Astrocyte (in vitro differentiated cells and primary cell): ENCODE measurements around the gene ENTHD1. TPM values are rescaled to one million over a fixed set of nuclear protein-coding genes. Genes with fewer than 3 reads are reported as not detected.

ENCODE experiments used
- DNase-seq: peaks from one replicate; pipeline ENCODE4 v3.0.0-alpha.2; 2010; ENCODE audit warnings: low read depth
- FAIRE-seq: peaks from 2 replicates; lab custom pipeline; 2011; peaks lifted over from hg19 to GRCh38; lab: Jason Lieb, UNC
- H2AFZ ChIP-seq: 2 replicates; pipeline ENCODE4 v1.6.0; 2012; ENCODE audit warnings: low read depth, low read length, inconsistent platforms
- H3K27ac ChIP-seq: 2 replicates; pipeline ENCODE4 v1.5.1; 2011; ENCODE audit warnings: low read depth, low read length, inconsistent platforms
- H3K27me3 ChIP-seq: 2 replicates; pipeline ENCODE4 v1.6.0; 2011; ENCODE audit warnings: low read length, inconsistent platforms; ENCODE audit not compliant: insufficient read depth
- H3K36me3 ChIP-seq: 2 replicates; pipeline ENCODE4 v1.5.1; 2011; ENCODE audit warnings: low read length, inconsistent platforms; ENCODE audit not compliant: insufficient read depth
- H3K4me1 ChIP-seq: 2 replicates; pipeline ENCODE4 v1.5.1; 2011; ENCODE audit warnings: low read length, inconsistent platforms; ENCODE audit not compliant: insufficient read depth
- H3K4me2 ChIP-seq: 2 replicates; pipeline ENCODE4 v1.6.0; 2012; ENCODE audit warnings: low read length, inconsistent platforms
- H3K4me3 ChIP-seq: 2 replicates; pipeline ENCODE4 v1.5.1; 2011; ENCODE audit warnings: low read depth, mild to moderate bottlenecking, low read length, inconsistent platforms; ENCODE audit not compliant: insufficient read depth
- H3K79me2 ChIP-seq: 2 replicates; pipeline ENCODE4 v1.6.0; 2012; ENCODE audit warnings: mild to moderate bottlenecking, low read length, inconsistent platforms; ENCODE audit not compliant: insufficient read depth
- H3K9ac ChIP-seq: 2 replicates; pipeline ENCODE4 v1.6.0; 2012; ENCODE audit warnings: mild to moderate bottlenecking, low read length, inconsistent platforms
- H3K9me3 ChIP-seq: 2 replicates; pipeline ENCODE4 v1.5.1; 2012; ENCODE audit warnings: low read depth, mild to moderate bottlenecking, low read length, inconsistent platforms; ENCODE audit not compliant: insufficient read depth
- H4K20me1 ChIP-seq: 2 replicates; pipeline ENCODE4 v1.6.0; 2012; ENCODE audit warnings: low read length, inconsistent platforms; ENCODE audit not compliant: insufficient read depth
- H3K27ac Mint-ChIP-seq: one replicate; pipeline ENCODE4 v1.8.0; 2021; ENCODE audit warnings: mild to moderate bottlenecking, mixed read lengths; ENCODE audit not compliant: unreplicated experiment
- H3K27me3 Mint-ChIP-seq: one replicate; pipeline ENCODE4 v1.8.0; 2021; ENCODE audit warnings: low read depth, mixed read lengths; ENCODE audit not compliant: unreplicated experiment
- H3K36me3 Mint-ChIP-seq: one replicate; pipeline ENCODE4 v1.8.0; 2021; ENCODE audit warnings: low read depth, mixed read lengths; ENCODE audit not compliant: unreplicated experiment
- H3K4me1 Mint-ChIP-seq: one replicate; pipeline ENCODE4 v1.8.0; 2021; ENCODE audit warnings: low read depth, mixed read lengths; ENCODE audit not compliant: unreplicated experiment
- H3K4me3 Mint-ChIP-seq: one replicate; pipeline ENCODE4 v1.8.0; 2021; ENCODE audit warnings: mild to moderate bottlenecking, moderate library complexity, mixed read lengths; ENCODE audit not compliant: unreplicated experiment
- H3K9me3 Mint-ChIP-seq: one replicate; pipeline ENCODE4 v1.8.0; 2021; ENCODE audit warnings: mild to moderate bottlenecking, mixed read lengths; ENCODE audit not compliant: unreplicated experiment
- CTCF ChIP-seq: IDR thresholded peaks from 2 replicates; pipeline ENCODE4 v1.5.1; 2011; ENCODE audit warnings: low read depth, mild to moderate bottlenecking, inconsistent platforms, low read length, moderate library complexity; ENCODE audit not compliant: insufficient read depth
- EZH2 ChIP-seq: IDR thresholded peaks from 2 replicates; pipeline ENCODE4 v1.6.1; 2012; ENCODE audit warnings: mild to moderate bottlenecking, low read length, inconsistent platforms; ENCODE audit not compliant: insufficient read depth
- total RNA-seq: library from RNA; stranded (reverse); gene quantifications from 2 replicates; pipeline ENCODE4 v1.2.1, GENCODE V29; 2021

Gene ENTHD1
- total RNA-seq, 1 donor from 2014 or later: not detected

- no peak overlapping the region for H2AFZ ChIP-seq
- Mint-ChIP-seq H3K9me3 (peaks cover 1% of the 10 kb centered on the region), H3K36me3 (no peaks in the 10 kb centered on the region), H3K27ac (no peak overlapping the region), H3K4me1 (no peaks in the 10 kb centered on the region), H3K27me3 (peaks cover 35% of the 10 kb centered on the region), H3K4me3 (no peak overlapping the region)
- H3K9me3 ChIP-seq: no peaks in the 10 kb centered on the region
- no peak overlapping the region for H3K27ac ChIP-seq
- no peaks in the 10 kb centered on the region for H3K4me1 ChIP-seq
- no peak overlapping the region for H3K4me2 ChIP-seq
- no peak overlapping the region for H3K9ac ChIP-seq
- DNase-seq (no peak), FAIRE-seq (no peak)
- TF ChIP-seq EZH2 (no peak), CTCF (no peak)
- no peaks in the 10 kb centered on the region for H3K79me2 ChIP-seq
- H3K4me3 ChIP-seq: no peak overlapping the region
- H4K20me1 ChIP-seq: no peaks in the 10 kb centered on the region
- no peaks in the 10 kb centered on the region for H3K36me3 ChIP-seq
- H3K27me3 ChIP-seq: peaks cover 59% of the 10 kb centered on the region
Measured at GRCh38 chr22:39923696-39924095, 30.1 kb upstream of the ENTHD1 start.

- no peak for DNase-seq
- Mint-ChIP-seq H3K36me3 (no peaks in the 10 kb centered on the region), H3K27ac (no peak overlapping the region), H3K27me3 (peaks cover 32% of the 10 kb centered on the region), H3K9me3 (peaks cover 1% of the 10 kb centered on the region), H3K4me1 (peaks cover 2% of the 10 kb centered on the region), H3K4me3 (no peak overlapping the region)
- TF ChIP-seq CTCF (no peak), EZH2 (no peak)
- Histone ChIP-seq H2AFZ (no peak overlapping the region), H3K9me3 (no peaks in the 10 kb centered on the region), H3K4me3 (no peak overlapping the region), H3K4me1 (no peaks in the 10 kb centered on the region), H3K9ac (no peak overlapping the region), H3K27me3 (peaks cover 40% of the 10 kb centered on the region), H3K27ac (no peak overlapping the region), H3K36me3 (no peaks in the 10 kb centered on the region), H4K20me1 (no peaks in the 10 kb centered on the region), H3K79me2 (no peaks in the 10 kb centered on the region), H3K4me2 (no peak overlapping the region)
- FAIRE-seq: no peak
Measured at GRCh38 chr22:39920134-39920743, 26.7 kb upstream of the ENTHD1 start.

- Histone ChIP-seq H3K36me3 (no peaks in the 10 kb centered on the region), H3K79me2 (no peaks in the 10 kb centered on the region), H4K20me1 (no peaks in the 10 kb centered on the region), H3K4me1 (no peaks in the 10 kb centered on the region), H3K4me2 (no peak overlapping the region), H3K9ac (no peak overlapping the region), H3K4me3 (no peak overlapping the region), H3K27me3 (peaks cover 38% of the 10 kb centered on the region), H3K9me3 (no peaks in the 10 kb centered on the region), H2AFZ (no peak overlapping the region), H3K27ac (no peak overlapping the region)
- peaks cover 7% of the 10 kb centered on the region for H3K4me1 Mint-ChIP-seq
- TF ChIP-seq CTCF: no peak
- TF ChIP-seq EZH2: no peak
- H3K27me3 Mint-ChIP-seq: peaks cover 26% of the 10 kb centered on the region
- no peak overlapping the region for H3K27ac Mint-ChIP-seq
- FAIRE-seq: no peak
- no peak for DNase-seq
- no peaks in the 10 kb centered on the region for H3K36me3 Mint-ChIP-seq
- H3K9me3 Mint-ChIP-seq: no peaks in the 10 kb centered on the region
- H3K4me3 Mint-ChIP-seq: no peak overlapping the region
Measured at GRCh38 chr22:39917776-39918495, 24.4 kb upstream of the ENTHD1 start.
